SU-DHL-6 (cell line): ENCODE results near the gene JHY.

Experiments
- H2AFZ ChIP-seq: fragments of 200-600 bp; sonication (generic); 2 replicates; pipeline ENCODE4 v1.6.1; 2014; ENCODE audit warnings: low read depth, mild to moderate bottlenecking, moderate library complexity, mixed read lengths, antibody characterized with exemption, low read length; ENCODE audit not compliant: severe bottlenecking
- H3F3A ChIP-seq: fragments of 200-600 bp; shearing (Covaris generic); 2 replicates; pipeline ENCODE4 v1.6.0; 2016; ENCODE audit warnings: antibody characterized with exemption, mild to moderate bottlenecking; ENCODE audit not compliant: insufficient read depth
- H3K27ac ChIP-seq: fragments of 200-600 bp; sonication (generic); 2 replicates; pipeline ENCODE4 v1.5.1; 2016; ENCODE audit warnings: low read depth, mild to moderate bottlenecking, low read length, moderate library complexity, mixed read lengths
- H3K27me3 ChIP-seq: fragments of 200-600 bp; sonication (generic), shearing (Covaris generic); 2 replicates; pipeline ENCODE4 v1.6.0; 2014; ENCODE audit warnings: mild to moderate bottlenecking, low read length
- H3K36me3 ChIP-seq: fragments of 200-600 bp; sonication (generic); 2 replicates; pipeline ENCODE4 v1.6.1; 2014; ENCODE audit warnings: mild to moderate bottlenecking, low read length, mixed read lengths
- H3K4me2 ChIP-seq: fragments of 300-600, 200-600 bp; shearing (Covaris generic), sonication (generic); 2 replicates; pipeline ENCODE4 v1.6.0; 2014; ENCODE audit warnings: low read length, low read depth, mild to moderate bottlenecking; ENCODE audit not compliant: poor library complexity, severe bottlenecking
- H3K4me3 ChIP-seq: fragments of 200-600 bp; sonication (generic); 2 replicates; pipeline ENCODE4 v1.5.1; 2014; ENCODE audit warnings: antibody characterized with exemption, low read length, mild to moderate bottlenecking, mixed read lengths; ENCODE audit not compliant: insufficient read depth, poor library complexity, severe bottlenecking
- H3K79me2 ChIP-seq: fragments of 200-600 bp; sonication (generic); 2 replicates; pipeline ENCODE4 v1.6.1; 2014; ENCODE audit warnings: mild to moderate bottlenecking, low read length, moderate library complexity; ENCODE audit not compliant: insufficient read depth
- H3K9ac ChIP-seq: fragments of 200-600 bp; sonication (generic); 2 replicates; pipeline ENCODE4 v1.7.0; 2014; ENCODE audit warnings: mild to moderate bottlenecking, low read length
- H3K9me2 ChIP-seq: fragments of 200-600 bp; sonication (generic); replicated peaks from 2 replicates; pipeline ENCODE4 v1.6.1; 2014; ENCODE audit warnings: low read length; ENCODE audit not compliant: insufficient read depth
- H3K9me3 ChIP-seq: fragments of 200-600 bp; sonication (generic); 2 replicates; pipeline ENCODE4 v1.6.1; 2014; ENCODE audit warnings: low read length, mixed read lengths; ENCODE audit not compliant: insufficient read depth
- H4K20me1 ChIP-seq: fragments of 200-600 bp; sonication (generic); 2 replicates; pipeline ENCODE4 v1.6.1; 2014; ENCODE audit warnings: low read depth, mild to moderate bottlenecking, antibody characterized with exemption, low read length, moderate library complexity, mixed read lengths
- CTCF ChIP-seq: fragments of 200-600 bp; sonication (generic); IDR thresholded peaks from one replicate; pipeline ENCODE4 v1.5.1; 2017; ENCODE audit warnings: antibody characterized with exemption, mild to moderate bottlenecking, low read length, moderate library complexity; ENCODE audit not compliant: insufficient read depth, poor library complexity, severe bottlenecking
- EZH2phosphoT487 ChIP-seq: fragments of 200-600 bp; sonication (generic), shearing (Covaris generic); conservative IDR thresholded peaks from 2 replicates; pipeline ENCODE4 v1.6.1; 2018; ENCODE audit warnings: mild to moderate bottlenecking, antibody characterized with exemption, low read length, moderate library complexity, mixed read lengths

JHY gene

GRCh38 chr11:123006860-123007542 is 124.4 kb downstream of the JHY start:
- no peaks in the 10 kb centered on the region for H3K79me2 ChIP-seq
- H3F3A ChIP-seq = no peaks in the 10 kb centered on the region
- H3K4me3 ChIP-seq = no peak overlapping the region
- no peaks in the 10 kb centered on the region for H3K9me3 ChIP-seq
- H2AFZ ChIP-seq = no peak overlapping the region
- H3K4me2 ChIP-seq = no peak overlapping the region
- no peak for TF ChIP-seq EZH2phosphoT487
- TF ChIP-seq CTCF = no peak
- H3K9ac ChIP-seq = no peak overlapping the region
- H3K9me2 ChIP-seq = no peaks in the 10 kb centered on the region
- no peak overlapping the region for H3K27ac ChIP-seq
- H3K27me3 ChIP-seq = no peaks in the 10 kb centered on the region
- H3K36me3 ChIP-seq = no peaks in the 10 kb centered on the region
- H4K20me1 ChIP-seq = no peaks in the 10 kb centered on the region
